H1 (cell line): Measurements from ENCODE around the gene TPPP3. TPM values are rescaled to one million over a fixed set of nuclear protein-coding genes. Genes with fewer than 3 reads are reported as not detected.

Experiments used
- EZH2 ChIP-seq: fragments of 200-600 bp; sonication (generic); IDR thresholded peaks from 2 replicates; pipeline ENCODE4 v1.7.1; 2012; ENCODE audit warnings: low read depth, mild to moderate bottlenecking, moderate library complexity, low read length, inconsistent platforms; ENCODE audit not compliant: severe bottlenecking
- polyA plus RNA-seq, 7 experiments: library from polyadenylated mRNA; depleted of rRNA in 3 of 7; stranded (reverse) in 5 of 7; unstranded in 2 of 7; fragments of >200 nt in 5 of 7; fragments of 200-250 nt in 2 of 7; gene quantifications; 1 replicate in 5 of 7; 2 replicates in 1 of 7; 4 replicates in 1 of 7; pipeline versions ENCODE4 v1.2.1 to v1.2.3, GENCODE V29; 2011 to 2013; ENCODE audit warnings: missing spikeins in 2 of 7, mixed read lengths in 2 of 7
- total RNA-seq: library from RNA; stranded (reverse); fragmentation: NEBNext Ultra II Directional; extraction: Animal tissue kit (Norgen Biotek cat#: 25700); gene quantifications from 2 replicates; pipeline ENCODE4 v1.2.1, GENCODE V29; 2021

The TPPP3 gene
- total and polyA plus RNA-seq, 2 of the 8 experiments (the other 6 are each of a cell fraction or from before 2014, with no cell fraction given): 0.77 to 1.0 TPM

DNA sequence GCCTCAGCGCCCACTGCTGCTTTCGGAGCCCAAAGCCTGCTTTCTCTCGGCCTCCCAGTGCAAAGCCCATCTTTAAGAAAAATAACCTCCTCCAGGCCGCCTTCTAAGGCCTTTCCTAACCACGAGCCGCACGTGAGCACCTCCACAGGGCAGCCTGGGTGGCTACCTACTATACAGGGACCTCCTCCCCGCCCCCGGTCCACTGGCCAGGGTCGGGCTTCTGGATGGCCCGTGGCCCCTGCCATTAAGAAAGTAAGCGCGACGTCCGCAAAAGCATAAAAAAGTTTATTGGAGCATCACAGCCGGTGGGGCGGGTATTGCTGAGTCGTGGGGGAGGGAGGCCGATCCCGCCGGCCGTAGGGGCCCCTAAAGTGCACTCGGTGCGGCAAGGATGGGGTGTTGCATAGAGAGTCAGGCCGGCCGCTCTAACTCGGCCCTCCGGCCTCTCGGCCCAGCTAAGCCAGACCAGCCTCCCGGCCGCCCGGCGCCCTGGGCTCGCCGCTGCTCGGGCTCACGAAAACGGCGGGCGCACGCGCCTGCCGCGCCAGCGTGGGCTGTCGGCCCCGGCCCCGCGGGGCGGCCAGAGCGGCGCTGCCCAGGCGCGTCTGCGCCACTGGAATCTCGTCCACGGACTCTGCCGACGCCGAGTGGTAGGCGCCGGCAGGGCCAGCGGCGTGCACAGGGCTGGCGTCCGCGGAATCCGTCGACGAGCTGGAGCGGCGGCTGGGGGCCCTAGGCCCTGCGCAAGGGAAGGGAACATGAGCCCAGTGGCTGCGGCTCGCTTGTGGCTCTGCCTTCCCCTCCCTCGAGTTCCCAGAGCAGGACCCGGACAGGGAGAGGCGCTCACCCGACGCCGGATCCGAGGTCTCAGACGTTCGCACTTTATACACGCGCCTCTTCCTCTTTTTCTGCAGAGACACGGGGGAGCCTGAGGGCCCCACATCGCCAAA, 1.1 kb upstream of the TPPP3 start (continued):
- TF ChIP-seq EZH2: peak; percentile 88
